Measurements from ENCODE around the gene LLGL2. TPM values are rescaled to one million over a fixed set of nuclear protein-coding genes. Genes with fewer than 3 reads are reported as not detected.

Gene LLGL2
- total and polyA plus RNA-seq, 10 of the 15 experiments (the other 5 are each of a cell fraction or from before 2014, with no cell fraction given): 0.21 to 9.9 (median 4.5) TPM

GRCh38 chr17:75570772-75571171, 45.3 kb downstream of the LLGL2 start (continued):
- TF ChIP-seq HSF1 (IDR thresholded peaks at IDR 0.05; ENCODE audit: low read depth, low read length) (no peak), ZNF384 (IDR thresholded peaks at IDR 0.05; ENCODE audit: borderline replicate concordance, low read depth, low read length) (no peak), BCL11A (IDR thresholded peaks at IDR 0.05; ENCODE audit: low read depth, low read length) (no peak), NFYB (IDR thresholded peaks at IDR 0.05; ENCODE audit: insufficient read depth, low read depth, low read length) (no peak), FOXK2 (IDR thresholded peaks at IDR 0.05) (no peak), CUX1 (IDR thresholded peaks at IDR 0.05; ENCODE audit: insufficient replicate concordance, low read depth, low read length) (no peak)
